Hair follicular keratinocyte (primary cell): ENCODE results near the gene CCNI2. TPM values are rescaled to one million over a fixed set of nuclear protein-coding genes. Genes with fewer than 3 reads are reported as not detected.

Source experiments
- total RNA-seq: library from RNA; depleted of rRNA; stranded (reverse); fragments of >200 nt; gene quantifications from 2 replicates; pipeline ENCODE4 v1.2.3, GENCODE V29; 2015

CCNI2 gene
- 0.16 and 0.30 TPM in 2 replicates for total RNA-seq

GRCh38 chr5:132746954-132747615, at the start of gene CCNI2:
Gene CCNI2, plus strand, starts transcription at chr5:132747426. Its CDS starts 70 bp downstream, at chr5:132747496.

GRCh38 chr5:132736853-132737833, 10.1 kb upstream of the CCNI2 start, which contains the start of gene KIF3A:
Gene KIF3A, minus strand, starts transcription at chr5:132737546. Its CDS starts 127 bp downstream, at chr5:132737419.

GRCh38 chr5:132777209-132778069, 30.2 kb downstream of the CCNI2 start, which contains the start of gene SEPTIN8:
Gene SEPTIN8, minus strand, starts transcription at chr5:132777239. Its CDS starts 102 bp downstream, at chr5:132777137.

Other genes starting within 250 kb of the CCNI2 start
- gene IL5, start 203.9 kb upstream of the CCNI2 start, total RNA-seq = not detected in 2 replicates
- 15.3 and 22.3 TPM in 2 replicates for gene RAD50, start 190.4 kb upstream of the CCNI2 start, total RNA-seq
- not detected in 2 replicates for gene IL13, start 89.3 kb upstream of the CCNI2 start, total RNA-seq
- gene IL4, start 73.4 kb upstream of the CCNI2 start, total RNA-seq = not detected in 2 replicates
- 6.0 and 6.6 TPM in 2 replicates for gene KIF3A, start 9.9 kb upstream of the CCNI2 start, total RNA-seq
- 29.7 and 32.7 TPM in 2 replicates for gene SEPTIN8, start 29.8 kb downstream of the CCNI2 start, total RNA-seq
- not detected in 2 replicates for gene SOWAHA, start 65.9 kb downstream of the CCNI2 start, total RNA-seq
- 5.3 and 11.2 TPM in 2 replicates for gene SHROOM1, start 83.2 kb downstream of the CCNI2 start, total RNA-seq
- gene GDF9, start 119.0 kb downstream of the CCNI2 start, total RNA-seq = 0.42 TPM in 1 of 2 replicates, not detected in the other
- 221 and 284 TPM in 2 replicates for gene UQCRQ, start 119.2 kb downstream of the CCNI2 start, total RNA-seq
- gene LEAP2, start 126.2 kb downstream of the CCNI2 start, total RNA-seq = 0.16 and 1.8 TPM in 2 replicates
- 20.8 and 26.4 TPM in 2 replicates for gene AFF4, start 216.2 kb downstream of the CCNI2 start, total RNA-seq